Suppressor macrophage treated with lipopolysaccharide for 4 hours (primary cell): ENCODE measurements around the gene FAM25G.
"Not testable (repeated sequence)": the region's sequence is repeated elsewhere in the genome, so short reads cannot be mapped to it uniquely, and the experiment has no call there.

Experiments used
- DNase-seq: peaks from one replicate; pipeline ENCODE4 v3.0.0-alpha.2; 2020

FAM25G gene

GRCh38 chr10:47491600-47491999 lies at the start of gene FAM25G:
FAM25G (minus strand) TSS chr10:47491700; CDS start chr10:47491674, 26 bp downstream.
- not testable (repeated sequence) for DNase-seq

GRCh38 chr10:47536430-47536829 lies 44.9 kb upstream of the FAM25G start:
- not testable (repeated sequence) for DNase-seq

GRCh38 chr10:47523475-47523874 lies 32.0 kb upstream of the FAM25G start, which contains the start of gene AGAP9:
AGAP9 (minus strand) TSS chr10:47523638; CDS start chr10:47523526, 112 bp downstream.
- not testable (repeated sequence) for DNase-seq

GRCh38 chr10:47502313-47502712 lies 10.8 kb upstream of the FAM25G start:
- DNase-seq, result not testable (repeated sequence)

GRCh38 chr10:47494226-47494625 lies 2.7 kb upstream of the FAM25G start:
- DNase-seq, result not testable (repeated sequence)

- DNase-seq, result not testable (repeated sequence)
Measured at GRCh38 chr10:47489630-47490029, 1.9 kb downstream of the FAM25G start.

- not testable (repeated sequence) for DNase-seq
Measured at GRCh38 chr10:47485943-47486342, 5.6 kb downstream of the FAM25G start.

GRCh38 chr10:47484786-47485185 lies 6.7 kb downstream of the FAM25G start:
- not testable (repeated sequence) for DNase-seq

GRCh38 chr10:47483923-47484322 lies 7.6 kb downstream of the FAM25G start, which contains the start of gene ANXA8:
ANXA8 (minus strand) TSS chr10:47484115; CDS start chr10:47483933, 182 bp downstream.
- not testable (repeated sequence) for DNase-seq

GRCh38 chr10:47482367-47482766 lies 9.1 kb downstream of the FAM25G start:
- not testable (repeated sequence) for DNase-seq

GRCh38 chr10:47481768-47482181 lies 9.7 kb downstream of the FAM25G start:
- DNase-seq, result not testable (repeated sequence)

GRCh38 chr10:47481182-47481766 lies 10.2 kb downstream of the FAM25G start:
- DNase-seq, result not testable (repeated sequence)

- DNase-seq, result not testable (repeated sequence)
Measured at GRCh38 chr10:47480133-47480532, 11.4 kb downstream of the FAM25G start.

- not testable (repeated sequence) for DNase-seq
Measured at GRCh38 chr10:47478114-47478513, 13.4 kb downstream of the FAM25G start.

- DNase-seq, result not testable (repeated sequence)
Measured at GRCh38 chr10:47477078-47477477, 14.4 kb downstream of the FAM25G start.

- DNase-seq, result not testable (repeated sequence)
Measured at GRCh38 chr10:47475101-47475500, 16.4 kb downstream of the FAM25G start.

- DNase-seq, result not testable (repeated sequence)
Measured at GRCh38 chr10:47473516-47473915, 18.0 kb downstream of the FAM25G start.

GRCh38 chr10:47472647-47473046 lies 18.9 kb downstream of the FAM25G start:
- DNase-seq, result not testable (repeated sequence)

GRCh38 chr10:47472072-47472471 lies 19.4 kb downstream of the FAM25G start:
- not testable (repeated sequence) for DNase-seq

- not testable (repeated sequence) for DNase-seq
Measured at GRCh38 chr10:47468731-47469528, 22.6 kb downstream of the FAM25G start.

GRCh38 chr10:47467957-47468356 lies 23.5 kb downstream of the FAM25G start:
- DNase-seq, result not testable (repeated sequence)

- DNase-seq, result not testable (repeated sequence)
Measured at GRCh38 chr10:47467458-47467857, 24.0 kb downstream of the FAM25G start.

GRCh38 chr10:47465216-47465917 lies 26.1 kb downstream of the FAM25G start:
- not testable (repeated sequence) for DNase-seq
